ENCODE results near the gene COG6. TPM values are rescaled to one million over a fixed set of nuclear protein-coding genes. Genes with fewer than 3 reads are reported as not detected.

COG6 gene
- total and polyA plus RNA-seq, 4 donors: 4.5 to 10.7 (median 8.0) TPM

DNA sequence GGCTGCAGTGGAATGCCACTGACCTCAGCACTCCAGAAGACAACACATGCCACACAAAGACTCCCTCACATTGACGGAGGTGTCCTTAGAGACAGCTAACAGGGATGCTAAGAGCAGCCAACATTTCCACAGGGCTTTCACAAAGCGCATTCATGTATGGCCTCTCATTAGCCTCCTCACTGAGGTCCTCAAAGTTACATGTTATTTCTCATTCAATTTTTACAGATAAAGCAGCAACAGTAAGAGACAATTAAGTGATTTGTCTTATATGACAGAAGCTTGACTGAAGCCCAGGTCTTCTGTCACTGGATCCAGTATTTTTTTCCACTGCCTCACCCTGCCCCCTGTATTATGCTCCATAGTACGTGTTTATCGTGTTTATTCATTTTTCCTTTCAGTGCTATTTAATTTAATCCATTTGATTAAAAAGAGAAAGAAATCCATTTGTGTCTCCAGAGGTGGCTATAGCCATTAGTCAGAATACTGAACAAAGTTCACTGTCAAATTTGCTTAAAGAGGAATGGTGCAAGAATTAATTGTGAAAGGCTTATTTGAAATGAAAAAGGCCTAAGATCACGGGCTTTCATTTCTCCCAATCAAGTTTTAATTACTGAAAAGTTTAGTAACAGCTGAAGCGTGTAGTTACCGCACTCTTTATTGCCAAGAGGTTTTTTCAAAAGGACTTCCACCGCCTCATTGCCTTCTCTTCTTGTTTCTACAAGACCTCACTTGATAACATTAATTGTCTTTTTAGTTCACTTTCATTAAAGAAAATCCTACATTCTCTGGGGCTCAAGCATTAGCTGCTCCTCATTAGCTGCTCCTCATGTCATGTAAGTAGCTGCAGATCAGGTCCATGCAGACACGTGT, 115.0 kb downstream of the COG6 start:
- no peaks in the 10 kb centered on the region for H3K9me3 ChIP-seq (ENCODE audit: control insufficient read depth in 4 of 4, low read length in 3 of 4)
- no peaks in the 10 kb centered on the region for H3K27me3 ChIP-seq (ENCODE audit: control insufficient read depth in 4 of 4, insufficient read depth in 4 of 4, low read length in 3 of 4)
- peaks cover 5 to 18% (median 10%) of the 10 kb centered on the region in 4 donors for H3K4me1 ChIP-seq (ENCODE audit: control insufficient read depth in 4 of 4, insufficient read depth in 4 of 4, low read length in 3 of 4)
- H3K9ac ChIP-seq (ENCODE audit: low read depth in 1 of 2, low read length in 2 of 2): no peak overlapping the region
- no peaks in the 10 kb centered on the region for H3K36me3 ChIP-seq (ENCODE audit: control insufficient read depth in 4 of 4, insufficient read depth in 3 of 4, low read depth in 1 of 4, low read length in 3 of 4)
- H3K27ac ChIP-seq (ENCODE audit: low read depth in 1 of 2, low read length in 2 of 2): peak overlapping the region in 1 of 2 donors; percentile 34
- WGBS: 60% methylated on average over 9 of the region's 9 CpGs
- no peak overlapping the region for H3K4me3 ChIP-seq (ENCODE audit: low read depth in 1 of 3, low read length in 3 of 3)
- TF ChIP-seq RAD21 (IDR thresholded peaks at IDR 0.05) (no peak), YY1 (IDR thresholded peaks at IDR 0.05) (peak; percentile 21), HNF4A (conservative IDR thresholded peaks at IDR 0.05) (peak; percentile 68 to 69), JUND (IDR thresholded peaks at IDR 0.05) (peak in 1 of 2 donors; percentile 49), SP1 (IDR thresholded peaks at IDR 0.05) (peak; percentile 35), HNF4G (IDR thresholded peaks at IDR 0.05) (peak; percentile 35)
- TF ChIP-seq, protein P1, sequence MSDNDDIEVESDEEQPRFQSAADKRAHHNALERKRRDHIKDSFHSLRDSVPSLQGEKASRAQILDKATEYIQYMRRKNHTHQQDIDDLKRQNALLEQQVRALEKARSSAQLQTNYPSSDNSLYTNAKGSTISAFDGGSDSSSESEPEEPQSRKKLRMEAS (IDR thresholded peaks at IDR 0.05): no peak
- DNase-seq (ENCODE audit: low spot score): no peak

DNA sequence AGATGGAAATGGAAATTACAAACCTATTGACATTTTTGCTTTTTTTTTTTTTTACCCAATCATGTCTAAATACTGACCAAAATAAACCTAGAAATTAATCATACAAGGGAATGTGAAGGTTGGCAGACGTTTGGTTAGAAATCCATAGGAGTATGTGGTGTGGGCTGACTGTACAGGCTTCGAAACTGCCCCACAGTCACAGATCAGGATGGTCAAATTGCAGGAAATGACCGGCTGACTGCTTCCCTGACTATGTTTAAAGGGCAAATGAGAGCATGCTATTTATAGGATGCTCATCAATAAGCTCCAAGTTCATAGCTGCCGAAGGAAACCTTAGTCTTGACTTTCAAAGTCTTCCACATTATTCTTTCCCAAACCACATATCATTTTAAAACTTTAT, 118.4 kb downstream of the COG6 start:
- TF ChIP-seq GABPA (IDR thresholded peaks at IDR 0.05 in 1 of 2, conservative IDR thresholded peaks at IDR 0.05 in 1 of 2) (no peak), SP1 (IDR thresholded peaks at IDR 0.05) (no peak), RXRA (IDR thresholded peaks at IDR 0.05) (no peak), HNF4G (IDR thresholded peaks at IDR 0.05) (no peak), YY1 (IDR thresholded peaks at IDR 0.05) (no peak), NR2F2 (IDR thresholded peaks at IDR 0.05) (no peak), HNF4A (conservative IDR thresholded peaks at IDR 0.05) (no peak), JUND (IDR thresholded peaks at IDR 0.05) (no peak), TAF1 (conservative IDR thresholded peaks at IDR 0.05) (no peak), FOXA1 (IDR thresholded peaks at IDR 0.05) (no peak)
- TF ChIP-seq, protein P2, sequence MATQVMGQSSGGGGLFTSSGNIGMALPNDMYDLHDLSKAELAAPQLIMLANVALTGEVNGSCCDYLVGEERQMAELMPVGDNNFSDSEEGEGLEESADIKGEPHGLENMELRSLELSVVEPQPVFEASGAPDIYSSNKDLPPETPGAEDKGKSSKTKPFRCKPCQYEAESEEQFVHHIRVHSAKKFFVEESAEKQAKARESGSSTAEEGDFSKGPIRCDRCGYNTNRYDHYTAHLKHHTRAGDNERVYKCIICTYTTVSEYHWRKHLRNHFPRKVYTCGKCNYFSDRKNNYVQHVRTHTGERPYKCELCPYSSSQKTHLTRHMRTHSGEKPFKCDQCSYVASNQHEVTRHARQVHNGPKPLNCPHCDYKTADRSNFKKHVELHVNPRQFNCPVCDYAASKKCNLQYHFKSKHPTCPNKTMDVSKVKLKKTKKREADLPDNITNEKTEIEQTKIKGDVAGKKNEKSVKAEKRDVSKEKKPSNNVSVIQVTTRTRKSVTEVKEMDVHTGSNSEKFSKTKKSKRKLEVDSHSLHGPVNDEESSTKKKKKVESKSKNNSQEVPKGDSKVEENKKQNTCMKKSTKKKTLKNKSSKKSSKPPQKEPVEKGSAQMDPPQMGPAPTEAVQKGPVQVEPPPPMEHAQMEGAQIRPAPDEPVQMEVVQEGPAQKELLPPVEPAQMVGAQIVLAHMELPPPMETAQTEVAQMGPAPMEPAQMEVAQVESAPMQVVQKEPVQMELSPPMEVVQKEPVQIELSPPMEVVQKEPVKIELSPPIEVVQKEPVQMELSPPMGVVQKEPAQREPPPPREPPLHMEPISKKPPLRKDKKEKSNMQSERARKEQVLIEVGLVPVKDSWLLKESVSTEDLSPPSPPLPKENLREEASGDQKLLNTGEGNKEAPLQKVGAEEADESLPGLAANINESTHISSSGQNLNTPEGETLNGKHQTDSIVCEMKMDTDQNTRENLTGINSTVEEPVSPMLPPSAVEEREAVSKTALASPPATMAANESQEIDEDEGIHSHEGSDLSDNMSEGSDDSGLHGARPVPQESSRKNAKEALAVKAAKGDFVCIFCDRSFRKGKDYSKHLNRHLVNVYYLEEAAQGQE (IDR thresholded peaks at IDR 0.05): no peak
- TF ChIP-seq, protein P3, sequence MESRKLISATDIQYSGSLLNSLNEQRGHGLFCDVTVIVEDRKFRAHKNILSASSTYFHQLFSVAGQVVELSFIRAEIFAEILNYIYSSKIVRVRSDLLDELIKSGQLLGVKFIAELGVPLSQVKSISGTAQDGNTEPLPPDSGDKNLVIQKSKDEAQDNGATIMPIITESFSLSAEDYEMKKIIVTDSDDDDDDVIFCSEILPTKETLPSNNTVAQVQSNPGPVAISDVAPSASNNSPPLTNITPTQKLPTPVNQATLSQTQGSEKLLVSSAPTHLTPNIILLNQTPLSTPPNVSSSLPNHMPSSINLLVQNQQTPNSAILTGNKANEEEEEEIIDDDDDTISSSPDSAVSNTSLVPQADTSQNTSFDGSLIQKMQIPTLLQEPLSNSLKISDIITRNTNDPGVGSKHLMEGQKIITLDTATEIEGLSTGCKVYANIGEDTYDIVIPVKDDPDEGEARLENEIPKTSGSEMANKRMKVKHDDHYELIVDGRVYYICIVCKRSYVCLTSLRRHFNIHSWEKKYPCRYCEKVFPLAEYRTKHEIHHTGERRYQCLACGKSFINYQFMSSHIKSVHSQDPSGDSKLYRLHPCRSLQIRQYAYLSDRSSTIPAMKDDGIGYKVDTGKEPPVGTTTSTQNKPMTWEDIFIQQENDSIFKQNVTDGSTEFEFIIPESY (IDR thresholded peaks at IDR 0.05): no peak
- TF ChIP-seq, protein P1 (IDR thresholded peaks at IDR 0.05): no peak
- Histone ChIP-seq H3K9ac (ENCODE audit: low read depth in 1 of 2, low read length in 2 of 2) (no peak overlapping the region), H3K4me3 (ENCODE audit: low read depth in 1 of 3, low read length in 3 of 3) (no peak overlapping the region), H3K4me1 (ENCODE audit: control insufficient read depth in 4 of 4, insufficient read depth in 4 of 4, low read length in 3 of 4) (peaks cover 0 to 11% (median 2%) of the 10 kb centered on the region in 4 donors), H3K27me3 (ENCODE audit: control insufficient read depth in 4 of 4, insufficient read depth in 4 of 4, low read length in 3 of 4) (no peaks in the 10 kb centered on the region), H3K36me3 (ENCODE audit: control insufficient read depth in 4 of 4, insufficient read depth in 3 of 4, low read depth in 1 of 4, low read length in 3 of 4) (no peaks in the 10 kb centered on the region), H3K9me3 (ENCODE audit: control insufficient read depth in 4 of 4, low read length in 3 of 4) (peaks cover 0 to 2% (median 0%) of the 10 kb centered on the region in 4 donors), H3K27ac (ENCODE audit: low read depth in 1 of 2, low read length in 2 of 2) (no peak overlapping the region)
- no peak for DNase-seq (ENCODE audit: low spot score)
- WGBS: 71% methylated on average over 4 of the region's 4 CpGs

Data from liver (tissue), 9 donors.